GM18502 (cell line): ENCODE results near the gene LANCL2.

Source experiments
- ATAC-seq: cut with Tn5 transposase; IDR thresholded peaks from one replicate; pipeline ENCODE4 v1.9.1; 2021; ENCODE audit warnings: mild to moderate bottlenecking; ENCODE audit not compliant: unreplicated experiment, poor library complexity

The LANCL2 gene

GRCh38 chr7:55361560-55361959 is 3.6 kb upstream of the LANCL2 start:
- ATAC-seq = no peak

GRCh38 chr7:55362927-55363326 is 2.2 kb upstream of the LANCL2 start:
- no peak for ATAC-seq

GRCh38 chr7:55363386-55364170 is 1.6 kb upstream of the LANCL2 start:
- ATAC-seq = no peak

GRCh38 chr7:55365675-55366460 is 731 bp downstream of the LANCL2 start:
- peak; percentile 79 for ATAC-seq

GRCh38 chr7:55366461-55367070 is 1.4 kb downstream of the LANCL2 start:
- ATAC-seq = peak; percentile 23

GRCh38 chr7:55367283-55367840 is 2.2 kb downstream of the LANCL2 start:
- ATAC-seq = no peak

- ATAC-seq = no peak
Observed at GRCh38 chr7:55369427-55370400, 4.6 kb downstream of the LANCL2 start.

- peak; percentile 71 for ATAC-seq
Observed at GRCh38 chr7:55374213-55374612, 9.1 kb downstream of the LANCL2 start.

GRCh38 chr7:55375237-55375636 is 10.1 kb downstream of the LANCL2 start:
- no peak for ATAC-seq

- no peak for ATAC-seq
Observed at GRCh38 chr7:55377162-55377817, 12.2 kb downstream of the LANCL2 start.

- no peak for ATAC-seq
Observed at GRCh38 chr7:55379285-55379684, 14.1 kb downstream of the LANCL2 start.

GRCh38 chr7:55381189-55381588 is 16.1 kb downstream of the LANCL2 start:
- ATAC-seq = no peak

- no peak for ATAC-seq
Observed at GRCh38 chr7:55381696-55382095, 16.6 kb downstream of the LANCL2 start.

- no peak for ATAC-seq
Observed at GRCh38 chr7:55382251-55382650, 17.1 kb downstream of the LANCL2 start.

GRCh38 chr7:55386541-55386940 is 21.4 kb downstream of the LANCL2 start:
- no peak for ATAC-seq

- ATAC-seq = no peak
Observed at GRCh38 chr7:55387062-55387965, 22.2 kb downstream of the LANCL2 start.

- no peak for ATAC-seq
Observed at GRCh38 chr7:55396233-55396785, 31.2 kb downstream of the LANCL2 start.

GRCh38 chr7:55397617-55398016 is 32.5 kb downstream of the LANCL2 start:
- no peak for ATAC-seq
